ENCODE data around the gene CISD1. TPM values are rescaled to one million over a fixed set of nuclear protein-coding genes. Genes with fewer than 3 reads are reported as not detected.

Gene CISD1
- total RNA-seq: 30.0 and 40.8 TPM in 2 replicates

DNA sequence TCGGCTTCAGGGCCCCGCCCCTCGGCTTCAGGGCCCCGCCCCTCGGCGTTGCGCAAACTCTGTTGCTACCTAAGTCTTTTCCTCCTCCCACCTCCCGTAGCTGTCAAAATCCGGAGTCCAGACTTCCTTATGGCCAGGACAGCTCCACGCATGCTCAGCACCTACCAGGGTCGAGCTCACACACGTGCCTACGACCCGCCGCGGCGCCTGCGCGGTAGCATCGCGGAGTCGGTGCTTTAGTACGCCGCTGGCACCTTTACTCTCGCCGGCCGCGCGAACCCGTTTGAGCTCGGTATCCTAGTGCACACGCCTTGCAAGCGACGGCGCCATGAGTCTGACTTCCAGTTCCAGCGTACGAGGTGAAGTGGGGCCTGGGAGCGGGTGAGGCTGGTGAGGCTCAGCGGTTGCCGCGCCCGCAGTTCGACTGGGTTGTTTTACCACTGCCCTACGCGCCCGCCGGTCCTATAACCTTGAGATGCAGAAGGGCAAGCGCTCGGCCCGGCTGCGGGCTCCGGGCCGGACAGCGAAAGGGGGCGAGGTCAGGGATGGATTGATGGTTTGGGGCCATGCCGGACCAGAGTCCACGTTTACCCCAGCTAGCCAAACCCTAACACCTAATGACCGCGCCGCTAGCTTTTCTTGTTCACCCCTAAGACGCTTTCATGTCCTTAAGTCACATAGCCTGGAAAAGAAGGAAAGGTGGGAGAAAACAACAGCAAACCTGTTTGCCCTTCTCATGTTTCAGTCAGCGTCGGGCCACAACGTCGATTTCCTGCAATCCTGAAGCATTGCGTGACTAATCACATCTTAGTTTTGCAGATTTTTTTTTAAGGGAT, at the start of gene CISD1:
TSS of gene CISD1 (plus strand) at position 217 of the 836 bp plus-strand sequence. CDS start at position 329, 112 bp downstream.

DNA sequence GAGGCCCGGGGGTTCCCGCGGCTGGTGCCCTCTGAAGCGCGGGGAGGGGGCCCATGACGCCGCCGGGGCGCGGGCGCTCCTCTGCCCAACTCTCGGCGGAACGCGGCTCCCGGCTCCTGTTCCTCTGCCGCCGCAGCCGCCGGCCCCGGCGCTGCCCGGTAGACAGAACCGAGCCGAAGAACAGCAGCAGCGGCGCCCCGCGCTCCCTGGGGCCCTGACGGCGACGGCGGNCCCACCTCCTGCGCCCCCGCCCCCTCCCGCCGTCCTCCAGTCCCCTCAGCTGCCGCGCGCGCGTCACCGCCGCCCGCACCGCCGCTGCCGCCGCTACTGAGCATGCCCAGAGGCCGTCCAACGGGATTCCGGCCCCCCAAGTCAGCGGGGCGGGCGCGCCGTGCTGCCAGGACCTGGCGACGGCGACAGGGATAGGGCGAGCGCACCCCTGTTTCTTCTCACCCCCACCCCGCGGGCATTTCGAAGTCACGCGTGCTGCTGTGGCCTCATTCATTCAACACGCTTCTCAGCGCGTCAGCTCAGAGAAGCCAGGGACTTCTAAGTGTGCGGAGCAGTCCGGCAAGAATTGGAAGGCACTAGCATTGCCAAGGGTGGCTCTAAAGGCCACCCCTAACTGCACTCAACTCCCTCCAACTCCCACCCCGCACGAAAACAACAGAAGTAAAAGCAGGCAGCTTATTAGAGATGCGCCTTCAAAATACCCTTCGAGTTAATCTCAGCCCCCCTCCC, 1.1 kb upstream of the CISD1 start, which contains the start of gene IPMK:
TSS of gene IPMK (minus strand) at position 182 of the 741 bp plus-strand sequence. CDS start 283 bp downstream, outside the sequence.

DNA sequence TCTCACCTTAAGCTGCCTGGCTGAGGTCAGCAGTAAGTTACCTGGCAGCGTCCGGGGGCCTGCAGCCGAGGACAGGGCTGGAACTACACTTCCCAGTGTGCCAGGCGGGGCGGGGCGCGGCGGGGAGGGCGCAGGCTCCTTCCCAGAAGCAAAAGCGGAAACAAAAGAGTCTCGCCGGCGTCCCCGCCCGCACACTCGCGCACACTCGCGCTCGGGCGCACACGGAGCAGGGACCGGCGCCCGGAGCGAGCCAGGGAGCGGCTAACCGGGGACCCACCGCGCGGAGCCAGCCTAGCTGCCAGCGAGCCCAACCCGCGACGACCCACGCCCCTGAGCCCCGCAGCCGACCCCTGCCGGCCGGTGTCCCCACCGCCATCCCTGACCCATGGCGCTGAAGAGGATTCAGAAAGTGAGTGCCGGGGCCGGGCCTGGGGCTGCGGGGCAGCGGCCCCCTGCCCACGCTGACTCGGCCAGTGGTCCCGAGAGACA, 65.9 kb downstream of the CISD1 start, which contains the start of gene UBE2D1:
TSS of gene UBE2D1 (plus strand) at position 190 of the 489 bp plus-strand sequence. CDS start at position 386, 196 bp downstream.

Other genes with a start within 250 kb of the CISD1 start
- 6.9 and 7.9 TPM in 2 replicates for gene IPMK, start 1.3 kb upstream of the CISD1 start, total RNA-seq
- gene UBE2D1, start 65.8 kb downstream of the CISD1 start, total RNA-seq: 4.7 and 10.5 TPM in 2 replicates
- gene TFAM, start 116.2 kb downstream of the CISD1 start, total RNA-seq: 8.6 and 10.3 TPM in 2 replicates
- gene BICC1, start 243.7 kb downstream of the CISD1 start, total RNA-seq: 81.6 and 121 TPM in 2 replicates

Data from cardiac atrium fibroblast (primary cell).